Hepatocyte (in vitro differentiated cells): ENCODE data around the gene GPR75. TPM values are rescaled to one million over a fixed set of nuclear protein-coding genes. Genes with fewer than 3 reads are reported as not detected.
"Not testable (repeated sequence)": the region's sequence is repeated elsewhere in the genome, so short reads cannot be mapped to it uniquely, and the experiment has no call there.

Experiments used
- DNase-seq: peaks from one replicate; pipeline ENCODE4 v3.0.0-alpha.2; 2016; ENCODE audit warnings: low spot score
- H2AFZ ChIP-seq: fragments of 200-600 bp; sonication (generic); 2 replicates; pipeline ENCODE4 v1.6.0; 2016; ENCODE audit warnings: antibody characterized with exemption, mild to moderate bottlenecking
- H3K27ac ChIP-seq: fragments of 200-600 bp; sonication (generic); 2 replicates; pipeline ENCODE4 v1.5.1; 2016; ENCODE audit warnings: mild to moderate bottlenecking
- H3K27me3 ChIP-seq: fragments of 200-600 bp; sonication (generic); 2 replicates; pipeline ENCODE4 v1.6.1; 2016
- H3K36me3 ChIP-seq: fragments of 200-600 bp; sonication (generic); replicated peaks from 2 replicates; pipeline ENCODE4 v1.5.1; 2016; ENCODE audit warnings: low read depth; ENCODE audit not compliant: insufficient read depth
- H3K4me1 ChIP-seq: fragments of 200-600 bp; sonication (generic); 2 replicates; pipeline ENCODE4 v1.5.1; 2016; ENCODE audit warnings: mild to moderate bottlenecking, moderate library complexity; ENCODE audit not compliant: insufficient read depth
- H3K4me2 ChIP-seq: fragments of 200-600 bp; sonication (generic); 2 replicates; pipeline ENCODE4 v1.6.0; 2016
- H3K4me3 ChIP-seq: fragments of 200-600 bp; sonication (generic); 2 replicates; pipeline ENCODE4 v1.5.1; 2016; ENCODE audit warnings: mild to moderate bottlenecking
- H3K79me2 ChIP-seq: fragments of 200-600 bp; sonication (generic); 2 replicates; pipeline ENCODE4 v1.6.0; 2017; ENCODE audit warnings: mild to moderate bottlenecking
- H3K9me2 ChIP-seq: fragments of 200-600 bp; sonication (generic); replicated peaks from 2 replicates; pipeline ENCODE4 v1.6.0; 2017; ENCODE audit warnings: mild to moderate bottlenecking; ENCODE audit not compliant: insufficient read depth
- H3K9me3 ChIP-seq: fragments of 200-600 bp; sonication (generic); 2 replicates; pipeline ENCODE4 v1.5.1; 2016; ENCODE audit warnings: low read depth, mild to moderate bottlenecking
- H4K20me1 ChIP-seq: fragments of 200-600 bp; sonication (generic); 2 replicates; pipeline ENCODE4 v1.6.0; 2016; ENCODE audit warnings: mild to moderate bottlenecking; ENCODE audit not compliant: insufficient read depth, poor library complexity, severe bottlenecking
- EZH2 ChIP-seq: fragments of 200-600 bp; sonication (generic); IDR thresholded peaks from 2 replicates; pipeline ENCODE4 v1.6.1; 2016; ENCODE audit warnings: antibody characterized with exemption, mild to moderate bottlenecking, borderline replicate concordance
- EZH2phosphoT487 ChIP-seq: fragments of 200-600 bp; sonication (generic); IDR thresholded peaks from one replicate; pipeline ENCODE4 v1.6.1; 2018; ENCODE audit warnings: antibody characterized with exemption, mild to moderate bottlenecking, low read depth, moderate library complexity; ENCODE audit not compliant: unreplicated experiment, severe bottlenecking
- WGBS: methylation state at CpG from one replicate; pipeline ENCODE4 v1.1.6; 2016; ENCODE audit warnings: low lambda C conversion rate; ENCODE audit errors: missing lambda C conversion rate; 5-methylcytosine and 5-hydroxymethylcytosine counted together
- polyA plus RNA-seq: library from polyadenylated mRNA; unstranded; fragments of >200 nt; fragmentation: Nextera tagmentation; extraction: Ambion mirVana; gene quantifications from 2 replicates; pipeline ENCODE4 v1.2.1, GENCODE V29; 2016
- total RNA-seq: library from RNA; depleted of rRNA; stranded (reverse); fragments of >200 nt; gene quantifications from 2 replicates; pipeline ENCODE4 v1.2.3, GENCODE V29; 2014
- TF ChIP-seq, protein P1 (sequence below): fragments of 200-600 bp; sonication (generic); IDR thresholded peaks from 2 replicates; pipeline ENCODE4 v1.5.1; 2016; ENCODE audit warnings: antibody characterized with exemption, mild to moderate bottlenecking; ENCODE audit not compliant: poor library complexity

GPR75 gene
- total and polyA plus RNA-seq, 2 experiments from 2014 or later: 1.00 TPM; not detected in 1

DNA sequence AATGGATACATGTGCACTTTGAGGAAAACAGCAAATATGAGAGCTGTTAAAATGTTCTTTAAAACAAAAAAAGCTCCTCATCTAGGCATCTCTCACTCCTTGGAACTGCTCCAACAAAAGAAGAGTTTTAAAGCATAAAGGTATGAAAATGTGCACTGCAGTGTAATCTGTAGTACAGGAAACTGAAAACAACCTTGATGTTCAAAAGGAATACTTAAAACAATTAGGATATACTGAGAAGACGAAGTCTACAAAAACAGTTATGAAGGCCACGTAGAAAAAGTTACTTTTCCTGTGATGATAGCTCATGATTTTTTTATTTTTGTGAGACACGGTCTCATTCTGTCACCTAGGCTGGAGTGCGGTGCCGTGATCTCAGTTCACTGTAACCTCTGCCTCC is 2.1 kb upstream of the GPR75 start:
- Histone ChIP-seq H3K27ac (no peak overlapping the region), H3K36me3 (no peaks in the 10 kb centered on the region), H3K9me2 (no peaks in the 10 kb centered on the region), H3K79me2 (no peaks in the 10 kb centered on the region), H3K4me3 (no peak overlapping the region), H3K27me3 (no peaks in the 10 kb centered on the region), H3K4me1 (no peaks in the 10 kb centered on the region), H3K4me2 (no peak overlapping the region), H3K9me3 (no peaks in the 10 kb centered on the region), H4K20me1 (peaks cover 4% of the 10 kb centered on the region), H2AFZ (no peak overlapping the region)
- WGBS: 98% methylated on average over 5 of the region's 5 CpGs
- TF ChIP-seq EZH2 (no peak), EZH2phosphoT487 (no peak)
- TF ChIP-seq, protein P1, sequence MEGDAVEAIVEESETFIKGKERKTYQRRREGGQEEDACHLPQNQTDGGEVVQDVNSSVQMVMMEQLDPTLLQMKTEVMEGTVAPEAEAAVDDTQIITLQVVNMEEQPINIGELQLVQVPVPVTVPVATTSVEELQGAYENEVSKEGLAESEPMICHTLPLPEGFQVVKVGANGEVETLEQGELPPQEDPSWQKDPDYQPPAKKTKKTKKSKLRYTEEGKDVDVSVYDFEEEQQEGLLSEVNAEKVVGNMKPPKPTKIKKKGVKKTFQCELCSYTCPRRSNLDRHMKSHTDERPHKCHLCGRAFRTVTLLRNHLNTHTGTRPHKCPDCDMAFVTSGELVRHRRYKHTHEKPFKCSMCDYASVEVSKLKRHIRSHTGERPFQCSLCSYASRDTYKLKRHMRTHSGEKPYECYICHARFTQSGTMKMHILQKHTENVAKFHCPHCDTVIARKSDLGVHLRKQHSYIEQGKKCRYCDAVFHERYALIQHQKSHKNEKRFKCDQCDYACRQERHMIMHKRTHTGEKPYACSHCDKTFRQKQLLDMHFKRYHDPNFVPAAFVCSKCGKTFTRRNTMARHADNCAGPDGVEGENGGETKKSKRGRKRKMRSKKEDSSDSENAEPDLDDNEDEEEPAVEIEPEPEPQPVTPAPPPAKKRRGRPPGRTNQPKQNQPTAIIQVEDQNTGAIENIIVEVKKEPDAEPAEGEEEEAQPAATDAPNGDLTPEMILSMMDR: no peak
- DNase-seq: no peak

- H3K79me2 ChIP-seq: no peaks in the 10 kb centered on the region
- no peak for DNase-seq
- H3K4me1 ChIP-seq: no peaks in the 10 kb centered on the region
- H3K27me3 ChIP-seq: no peaks in the 10 kb centered on the region
- no peak overlapping the region for H3K27ac ChIP-seq
- no peaks in the 10 kb centered on the region for H3K36me3 ChIP-seq
- no peak overlapping the region for H3K4me3 ChIP-seq
- H4K20me1 ChIP-seq: peaks cover 4% of the 10 kb centered on the region
- H3K9me2 ChIP-seq: no peaks in the 10 kb centered on the region
- H2AFZ ChIP-seq: no peak overlapping the region
- no peak for TF ChIP-seq EZH2
- TF ChIP-seq, protein P1: no peak
- TF ChIP-seq EZH2phosphoT487: no peak
- H3K9me3 ChIP-seq: no peaks in the 10 kb centered on the region
- H3K4me2 ChIP-seq: no peak overlapping the region
- WGBS: 95% methylated on average over 2 of the region's 2 CpGs
These were observed 3.5 kb downstream of the GPR75 start for GRCh38 chr2:53856272-53856671.

- Histone ChIP-seq H3K9me3 (no peaks in the 10 kb centered on the region), H3K79me2 (no peaks in the 10 kb centered on the region), H3K4me3 (no peak overlapping the region), H4K20me1 (peaks cover 4% of the 10 kb centered on the region), H2AFZ (no peak overlapping the region), H3K27ac (no peak overlapping the region), H3K4me1 (no peaks in the 10 kb centered on the region), H3K9me2 (no peaks in the 10 kb centered on the region), H3K36me3 (no peaks in the 10 kb centered on the region), H3K4me2 (no peak overlapping the region), H3K27me3 (no peaks in the 10 kb centered on the region)
- TF ChIP-seq EZH2phosphoT487 (no peak), EZH2 (no peak)
- TF ChIP-seq, protein P1: no peak
- no peak for DNase-seq
- 100% methylated on average over 2 of the region's 2 CpGs for WGBS
These were observed 5.1 kb downstream of the GPR75 start for GRCh38 chr2:53854678-53855077.

- TF ChIP-seq EZH2 (no peak), EZH2phosphoT487 (no peak)
- TF ChIP-seq, protein P1: no peak
- no peak overlapping the region for H3K4me2 ChIP-seq
- no peaks in the 10 kb centered on the region for H3K4me1 ChIP-seq
- 99% methylated on average over 4 of the region's 4 CpGs for WGBS
- H3K27ac ChIP-seq: no peak overlapping the region
- no peak overlapping the region for H2AFZ ChIP-seq
- no peaks in the 10 kb centered on the region for H3K79me2 ChIP-seq
- H3K27me3 ChIP-seq: no peaks in the 10 kb centered on the region
- H4K20me1 ChIP-seq: no peaks in the 10 kb centered on the region
- H3K4me3 ChIP-seq: no peak overlapping the region
- no peaks in the 10 kb centered on the region for H3K9me3 ChIP-seq
- no peaks in the 10 kb centered on the region for H3K9me2 ChIP-seq
- H3K36me3 ChIP-seq: no peaks in the 10 kb centered on the region
- no peak for DNase-seq
These were observed 7.2 kb downstream of the GPR75 start for GRCh38 chr2:53852532-53852931.

GRCh38 chr2:53851052-53851757 is 8.6 kb downstream of the GPR75 start:
- not testable (repeated sequence) for H4K20me1 ChIP-seq, H3K27me3 ChIP-seq, H3K27ac ChIP-seq, H2AFZ ChIP-seq, H3K36me3 ChIP-seq, H3K4me3 ChIP-seq, H3K4me2 ChIP-seq, H3K4me1 ChIP-seq, H3K9me2 ChIP-seq, H3K79me2 ChIP-seq, H3K9me3 ChIP-seq
- WGBS: 81% methylated on average over 9 of the region's 9 CpGs
- peak; percentile 44 for DNase-seq
